Measurements from ENCODE around the gene LIF. TPM values are rescaled to one million over a fixed set of nuclear protein-coding genes. Genes with fewer than 3 reads are reported as not detected.

The LIF gene
- total RNA-seq, 1 donor from 2014 or later: 0.26 TPM

- peaks cover 2% of the 10 kb centered on the region for H3K27me3 ChIP-seq (ENCODE audit: control insufficient read depth, insufficient read depth, low read length)
- no peak overlapping the region for H3K4me3 ChIP-seq (ENCODE audit: low read depth, low read length)
- DNase-seq (ENCODE audit: low read depth): no peak
- no peak for FAIRE-seq
- no peak for TF ChIP-seq CTCF (IDR thresholded peaks at IDR 0.05; ENCODE audit: insufficient read depth, low read length, severe bottlenecking)
- peaks cover 1% of the 10 kb centered on the region for H3K36me3 ChIP-seq (ENCODE audit: control insufficient read depth, insufficient read depth, low read length)
Observed at GRCh38 chr22:30285846-30286200, 39.3 kb upstream of the LIF start.

- Histone ChIP-seq H3K27me3 (ENCODE audit: control insufficient read depth, insufficient read depth, low read length) (peaks cover 2% of the 10 kb centered on the region), H3K36me3 (ENCODE audit: control insufficient read depth, insufficient read depth, low read length) (peaks cover 1% of the 10 kb centered on the region), H3K4me3 (ENCODE audit: low read depth, low read length) (no peak overlapping the region)
- TF ChIP-seq CTCF (IDR thresholded peaks at IDR 0.05; ENCODE audit: insufficient read depth, low read length, severe bottlenecking): no peak
- no peak for FAIRE-seq
- DNase-seq (ENCODE audit: low read depth): no peak
Observed at GRCh38 chr22:30285176-30285845, 38.8 kb upstream of the LIF start.

DNA sequence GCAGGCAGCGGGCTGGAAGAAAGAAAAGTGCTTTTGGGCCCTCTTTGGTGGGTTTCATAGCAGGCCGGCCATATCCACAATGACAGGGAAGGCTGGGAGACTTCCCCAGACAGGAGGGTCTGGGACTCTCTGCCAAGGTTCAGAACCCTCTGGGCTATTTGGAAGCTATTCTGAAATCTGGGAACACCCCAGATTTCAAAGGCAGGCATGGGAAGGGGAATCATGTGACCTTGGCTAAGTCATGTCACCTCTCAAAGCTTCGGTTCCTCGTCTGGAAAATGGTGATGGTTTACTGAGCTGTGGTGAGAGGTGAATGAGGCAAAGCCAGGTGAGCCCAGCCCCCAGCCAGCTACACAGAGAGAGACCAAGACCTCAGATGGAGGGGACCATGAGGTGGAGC is 38.1 kb upstream of the LIF start:
- DNase-seq (ENCODE audit: low read depth) (no peak), FAIRE-seq (no peak)
- Histone ChIP-seq H3K4me3 (ENCODE audit: low read depth, low read length) (no peak overlapping the region), H3K36me3 (ENCODE audit: control insufficient read depth, insufficient read depth, low read length) (peaks cover 1% of the 10 kb centered on the region), H3K27me3 (ENCODE audit: control insufficient read depth, insufficient read depth, low read length) (peaks cover 2% of the 10 kb centered on the region)
- no peak for TF ChIP-seq CTCF (IDR thresholded peaks at IDR 0.05; ENCODE audit: insufficient read depth, low read length, severe bottlenecking)

- peaks cover 1% of the 10 kb centered on the region for H3K36me3 ChIP-seq (ENCODE audit: control insufficient read depth, insufficient read depth, low read length)
- H3K4me3 ChIP-seq (ENCODE audit: low read depth, low read length): no peak overlapping the region
- DNase-seq (ENCODE audit: low read depth): no peak
- peaks cover 2% of the 10 kb centered on the region for H3K27me3 ChIP-seq (ENCODE audit: control insufficient read depth, insufficient read depth, low read length)
- TF ChIP-seq CTCF (IDR thresholded peaks at IDR 0.05; ENCODE audit: insufficient read depth, low read length, severe bottlenecking): no peak
- no peak for FAIRE-seq
Observed at GRCh38 chr22:30284172-30284571, 37.6 kb upstream of the LIF start.

DNA sequence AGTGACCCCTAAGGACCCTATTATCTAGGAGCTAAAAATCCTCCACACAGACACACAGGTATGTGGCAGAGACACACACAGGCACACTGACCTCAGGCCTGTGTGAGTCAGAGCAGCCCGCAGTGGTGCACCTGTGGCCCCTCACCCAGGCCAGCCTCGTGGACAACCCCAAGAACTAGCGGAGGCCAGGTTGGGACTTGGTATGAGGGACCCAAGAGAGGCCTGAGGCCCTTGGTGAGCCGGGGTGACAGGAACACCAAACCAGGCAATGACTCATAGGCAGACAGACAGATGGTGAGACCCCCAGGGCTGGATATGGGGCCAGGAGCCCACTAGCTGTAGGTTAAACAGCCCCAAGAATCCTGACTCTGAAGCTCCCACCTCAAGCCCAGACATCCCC is 36.8 kb upstream of the LIF start:
- Histone ChIP-seq H3K36me3 (ENCODE audit: control insufficient read depth, insufficient read depth, low read length) (peaks cover 1% of the 10 kb centered on the region), H3K4me3 (ENCODE audit: low read depth, low read length) (no peak overlapping the region), H3K27me3 (ENCODE audit: control insufficient read depth, insufficient read depth, low read length) (peaks cover 2% of the 10 kb centered on the region)
- no peak for TF ChIP-seq CTCF (IDR thresholded peaks at IDR 0.05; ENCODE audit: insufficient read depth, low read length, severe bottlenecking)
- FAIRE-seq (no peak), DNase-seq (ENCODE audit: low read depth) (no peak)

DNA sequence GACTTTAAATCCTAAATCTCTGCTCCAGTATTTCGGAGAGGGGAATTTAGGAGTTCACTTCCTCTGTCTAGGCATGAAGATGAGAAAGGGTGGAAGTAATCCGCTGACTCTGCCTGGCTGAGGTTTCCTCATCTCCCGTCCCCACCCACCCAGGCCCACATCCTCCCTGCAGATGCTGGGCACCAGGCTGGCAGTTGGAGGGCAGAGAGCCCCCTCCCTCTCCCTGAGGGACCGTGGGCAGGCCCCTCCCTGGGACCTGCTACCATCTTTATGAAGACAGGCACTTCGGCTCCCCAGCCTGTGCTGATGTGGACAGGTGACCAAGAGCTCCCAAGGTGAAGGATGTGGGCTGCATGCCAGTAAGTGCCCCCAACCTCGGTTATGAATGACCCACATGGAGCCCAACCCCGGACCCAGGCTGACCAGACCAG is 36.1 kb upstream of the LIF start:
- Histone ChIP-seq H3K36me3 (ENCODE audit: control insufficient read depth, insufficient read depth, low read length) (peaks cover 1% of the 10 kb centered on the region), H3K27me3 (ENCODE audit: control insufficient read depth, insufficient read depth, low read length) (peaks cover 2% of the 10 kb centered on the region), H3K4me3 (ENCODE audit: low read depth, low read length) (no peak overlapping the region)
- no peak for TF ChIP-seq CTCF (IDR thresholded peaks at IDR 0.05; ENCODE audit: insufficient read depth, low read length, severe bottlenecking)
- no peak for FAIRE-seq
- no peak for DNase-seq (ENCODE audit: low read depth)
